HCT116 (cell line): ENCODE data around the gene FMN1. TPM values are rescaled to one million over a fixed set of nuclear protein-coding genes. Genes with fewer than 3 reads are reported as not detected.

Experiments
- ATAC-seq: fragments of 200-7000 bp; cut with Tn5 transposase; 2 replicates; pipeline ENCODE4 v1.9.1; 2020; ENCODE audit warnings: mild to moderate bottlenecking, moderate library complexity
- BruUV-seq: library from RNA; stranded (reverse); fragments of 400-500 nt; replicated peaks from 2 replicates; lab custom pipeline; 2021; lab: Mats Ljungman, UMichigan
- CTCF ChIA-PET: fragments of 300-600 bp; sonication (Branson Sonifier 250); formaldehyde crosslinking; loops from one replicate; lab custom pipeline; 2021; ENCODE audit warnings: antibody characterized with exemption; lab: Charles Lee
- POLR2A ChIA-PET: fragments of 300-600, 350-600 bp; sonication (Branson Sonifier 250); formaldehyde crosslinking; loops from one replicate; lab custom pipeline; 2021; ENCODE audit warnings: antibody characterized with exemption; lab: Charles Lee
- RAD21 ChIA-PET, 2 experiments: fragments of 300-600 bp; sonication (Branson Sonifier 250); formaldehyde crosslinking; loops; one replicate each; lab custom pipeline; 2023; ENCODE audit warnings: low total read pairs in 2 of 2; ENCODE audit not compliant: uncharacterized antibody in 2 of 2, unreplicated experiment in 2 of 2, low non-redundant PET in 1 of 2; lab: Charles Lee
- DNase-seq: peaks from one replicate; pipeline ENCODE4 v3.0.0-alpha.2; 2010; ENCODE audit warnings: low read depth, low spot score
- H2AFZ ChIP-seq: fragments of 200-600 bp; shearing (Covaris generic), sonication (generic); 2 replicates; pipeline ENCODE4 v1.6.1; 2017; ENCODE audit warnings: low read depth, mixed run types, mixed read lengths, antibody characterized with exemption, low read length; ENCODE audit not compliant: poor library complexity, severe bottlenecking
- H3K27ac ChIP-seq: 2 replicates; pipeline ENCODE4 v1.5.1; 2012; ENCODE audit warnings: low read depth, low read length
- H3K27me3 ChIP-seq: fragments of 200-600 bp; sonication (generic); 2 replicates; pipeline ENCODE4 v1.6.1; 2016; ENCODE audit warnings: mixed run types, low read length, mixed read lengths; ENCODE audit not compliant: insufficient read depth
- H3K36me3 ChIP-seq, 2 experiments: fragments of 200-500 bp in 1 of 2; fragments of 200-600 bp in 1 of 2; sonication (Bioruptor generic) in 1 of 2; sonication (generic) in 1 of 2; 2 replicates each; pipeline versions ENCODE4 v1.5.1 to v1.6.1; 2014 to 2016; ENCODE audit warnings: low read length in 2 of 2, inconsistent platforms in 1 of 2, mixed read lengths in 1 of 2, mixed run types in 1 of 2; ENCODE audit not compliant: insufficient read depth in 2 of 2, control insufficient read depth in 1 of 2
- H3K4me1 ChIP-seq, 2 experiments: fragments of 200-600 bp in 1 of 2; sonication (generic) in 1 of 2; 2 replicates each; pipeline versions ENCODE4 v1.5.1 to v1.6.1; 2012 to 2017; ENCODE audit warnings: low read length in 2 of 2, inconsistent platforms in 1 of 2, mild to moderate bottlenecking in 1 of 2, mixed read lengths in 1 of 2, mixed run types in 1 of 2, moderate library complexity in 1 of 2; ENCODE audit not compliant: insufficient read depth in 2 of 2, control insufficient read depth in 1 of 2
- H3K4me2 ChIP-seq: fragments of 200-600 bp; sonication (generic); 2 replicates; pipeline ENCODE4 v1.6.1; 2017; ENCODE audit warnings: mixed run types, low read length, mixed read lengths
- H3K4me3 ChIP-seq, 2 experiments: fragments of 200-600 bp in 1 of 2; sonication (generic) in 1 of 2; replicated peaks in 1 of 2; 2 replicates each; pipeline ENCODE4 v1.5.1; 2011 to 2016; ENCODE audit warnings: low read length in 2 of 2, control low read depth in 1 of 2, low read depth in 1 of 2, mild to moderate bottlenecking in 1 of 2, mixed read lengths in 1 of 2, mixed run types in 1 of 2
- H3K79me2 ChIP-seq: fragments of 200-600 bp; sonication (generic); 2 replicates; pipeline ENCODE4 v1.6.1; 2017; ENCODE audit warnings: mild to moderate bottlenecking, mixed run types, low read length, moderate library complexity, mixed read lengths; ENCODE audit not compliant: insufficient read depth
- H3K9ac ChIP-seq: fragments of 200-600 bp; sonication (generic); 2 replicates; pipeline ENCODE4 v1.6.1; 2016; ENCODE audit warnings: low read length, mixed read lengths
- H3K9me2 ChIP-seq: fragments of 200-600 bp; sonication (generic), shearing (Covaris generic); 2 replicates; pipeline ENCODE4 v1.6.1; 2017; ENCODE audit warnings: mixed run types, mild to moderate bottlenecking, moderate library complexity; ENCODE audit not compliant: insufficient read depth
- H3K9me3 ChIP-seq, 2 experiments: fragments of 200-500 bp in 1 of 2; fragments of 200-600 bp in 1 of 2; sonication (Bioruptor generic) in 1 of 2; sonication (generic) in 1 of 2; 2 replicates each; pipeline ENCODE4 v1.6.1; 2014 to 2017; ENCODE audit warnings: low read length in 2 of 2, mixed read lengths in 2 of 2, inconsistent platforms in 1 of 2, low read depth in 1 of 2, mild to moderate bottlenecking in 1 of 2, mixed run types in 1 of 2, moderate library complexity in 1 of 2; ENCODE audit not compliant: control insufficient read depth in 1 of 2, insufficient read depth in 1 of 2
- H4K20me1 ChIP-seq: fragments of 200-600 bp; sonication (generic), shearing (Covaris generic); 2 replicates; pipeline ENCODE4 v1.6.1; 2017; ENCODE audit warnings: mixed run types, mild to moderate bottlenecking, moderate library complexity; ENCODE audit not compliant: insufficient read depth
- ATF3 ChIP-seq: IDR thresholded peaks from 2 replicates; pipeline ENCODE4 v1.6.1; 2012
- CEBPB ChIP-seq: IDR thresholded peaks from 2 replicates; pipeline ENCODE4 v1.6.1; 2012; ENCODE audit warnings: low read depth
- CTCF ChIP-seq, 3 experiments: fragments of 200-600 bp in 1 of 3; sonication (generic) in 1 of 3; IDR thresholded peaks in 2 of 3; conservative IDR thresholded peaks in 1 of 3; 2 replicates each; pipeline ENCODE4 v1.5.1; 2012 to 2017; ENCODE audit warnings: low read depth in 2 of 3, low read length in 2 of 3, antibody characterized with exemption in 1 of 3, borderline replicate concordance in 1 of 3, control low read depth in 1 of 3, mild to moderate bottlenecking in 1 of 3, mixed read lengths in 1 of 3, mixed run types in 1 of 3, moderate library complexity in 1 of 3; ENCODE audit not compliant: insufficient read depth in 1 of 3
- ELF1 ChIP-seq: IDR thresholded peaks from 2 replicates; pipeline ENCODE4 v1.6.1; 2012; ENCODE audit warnings: low read depth, borderline replicate concordance
- EZH2 ChIP-seq: fragments of 200-600 bp; sonication (generic); IDR thresholded peaks from 2 replicates; pipeline ENCODE4 v1.6.1; 2017; ENCODE audit warnings: antibody characterized with exemption, mixed run types
- EZH2phosphoT487 ChIP-seq: fragments of 200-600 bp; IDR thresholded peaks from 2 replicates; pipeline ENCODE4 v1.6.1; 2018; ENCODE audit warnings: antibody characterized with exemption, borderline replicate concordance
- FOSL1 ChIP-seq: IDR thresholded peaks from 2 replicates; pipeline ENCODE4 v1.6.1; 2012; ENCODE audit warnings: low read depth
- POLR2A ChIP-seq: IDR thresholded peaks from 2 replicates; pipeline ENCODE4 v1.7.0; 2011; ENCODE audit warnings: borderline replicate concordance; ENCODE audit not compliant: insufficient read depth, insufficient read length; ENCODE audit errors: extremely low read depth
- POLR2AphosphoS5 ChIP-seq: IDR thresholded peaks from 2 replicates; pipeline ENCODE4 v1.6.1; 2011; ENCODE audit warnings: mild to moderate bottlenecking, low read depth, low read length, moderate library complexity
- RAD21 ChIP-seq: IDR thresholded peaks from 2 replicates; pipeline ENCODE4 v1.6.1; 2012; ENCODE audit warnings: low read depth, mild to moderate bottlenecking
- REST ChIP-seq: IDR thresholded peaks from 2 replicates; pipeline ENCODE4 v1.6.1; 2012; ENCODE audit warnings: low read depth
- SIN3A ChIP-seq: IDR thresholded peaks from 2 replicates; pipeline ENCODE4 v1.6.1; 2012; ENCODE audit warnings: low read depth
- ZFX ChIP-seq: fragments of 450-650 bp; IDR thresholded peaks from 2 replicates; pipeline ENCODE4 v1.6.1; 2017
- ZNF274 ChIP-seq: fragments of 200-500 bp; sonication (Bioruptor generic); IDR thresholded peaks from 2 replicates; pipeline ENCODE4 v1.6.1; 2014; ENCODE audit warnings: mild to moderate bottlenecking, low read depth, low read length, inconsistent platforms
- intact Hi-C: fragments of 100-400 bp; cut with micrococcal nuclease; formaldehyde crosslinking; loops from 2 replicates; pipeline ENCODE4 v1.10.0; 2022
- total RNA-seq: library from RNA; stranded (reverse); gene quantifications from one replicate; pipeline ENCODE4 v1.2.1, GENCODE V29; 2021; ENCODE audit not compliant: unreplicated experiment

FMN1 gene
- total RNA-seq, 1 experiment from 2014 or later, result 0.39 TPM

GRCh38 chr15:33005582-33005981 is 188.9 kb downstream of the FMN1 start:
- Histone ChIP-seq H3K9me3 (no peaks in the 10 kb centered on the region), H3K27me3 (no peaks in the 10 kb centered on the region), H3K27ac (no peak overlapping the region), H3K9me2 (no peaks in the 10 kb centered on the region), H3K4me2 (no peak overlapping the region), H3K79me2 (no peaks in the 10 kb centered on the region), H2AFZ (no peak overlapping the region), H3K4me1 (no peaks in the 10 kb centered on the region; a peak in 1 of 4 replicates), H3K9ac (no peak overlapping the region), H3K36me3 (no peaks in the 10 kb centered on the region), H3K4me3 (no peak overlapping the region), H4K20me1 (no peaks in the 10 kb centered on the region)
- ChIA-PET RAD21 (interaction anchor here in 1 of 2 experiments (0.6 kb wide), 1 partner anchor 315 kb away, joined by 3 read pairs; no protein-coding TSS in a partner anchor), POLR2A (no interaction called here), CTCF (no interaction called here)
- DNase-seq (no peak), ATAC-seq (no peak)
- intact Hi-C loops, result loop anchor here (5.0 kb wide), 1 partner anchor 127 kb away; no protein-coding TSS in a partner anchor
- no peak for TF ChIP-seq EZH2
- TF ChIP-seq POLR2A, result no peak
- TF ChIP-seq FOSL1, result no peak
- TF ChIP-seq ATF3, result no peak
- TF ChIP-seq REST, result no peak
- TF ChIP-seq ELF1, result no peak
- no peak for TF ChIP-seq SIN3A
- no peak for TF ChIP-seq ZNF274
- no peak for TF ChIP-seq RAD21
- no peak for TF ChIP-seq CEBPB
- no peak for TF ChIP-seq EZH2phosphoT487
- no peak for TF ChIP-seq POLR2AphosphoS5
- TF ChIP-seq ZFX, result no peak
- TF ChIP-seq CTCF (IDR thresholded peaks at IDR 0.05 in 2 of 3, conservative IDR thresholded peaks at IDR 0.05 in 1 of 3; ENCODE audit: borderline replicate concordance in 1 of 3, insufficient read depth in 1 of 3, low read depth in 2 of 3, low read length in 2 of 3), result no peak
- BruUV-seq, result no TSS peak
